IPS DF 4.7 (cell line): ENCODE data around the gene ZACN.
"Not testable (repeated sequence)": the region's sequence is repeated elsewhere in the genome, so short reads cannot be mapped to it uniquely, and the experiment has no call there.

Experiments used
- DNase-seq: peaks from one replicate; pipeline ENCODE4 v3.0.0-alpha.2; 2013; ENCODE audit warnings: low spot score; ENCODE audit errors: extremely low read depth

ZACN gene

GRCh38 chr17:76053246-76054111, 25.5 kb upstream of the ZACN start:
- DNase-seq = no peak

GRCh38 chr17:76054112-76054476, 24.9 kb upstream of the ZACN start:
- no peak for DNase-seq

- no peak for DNase-seq
Measured at GRCh38 chr17:76056882-76057281, 22.1 kb upstream of the ZACN start.

- not testable (repeated sequence) for DNase-seq
Measured at GRCh38 chr17:76058264-76058663, 20.7 kb upstream of the ZACN start.

- no peak for DNase-seq
Measured at GRCh38 chr17:76063875-76064546, 15.0 kb upstream of the ZACN start.

- DNase-seq = no peak
Measured at GRCh38 chr17:76065775-76066174, 13.2 kb upstream of the ZACN start.

- no peak for DNase-seq
Measured at GRCh38 chr17:76071531-76072147, 7.3 kb upstream of the ZACN start.

- no peak for DNase-seq
Measured at GRCh38 chr17:76072148-76072858, 6.7 kb upstream of the ZACN start, which contains the start of gene SRP68. SRP68 (minus strand) TSS chr17:76072517; CDS start chr17:76072491, 26 bp downstream.

GRCh38 chr17:76074390-76075363, 4.3 kb upstream of the ZACN start, which contains the start of gene GALR2:
GALR2 (plus strand) TSS chr17:76074781; CDS start chr17:76074884, 103 bp downstream.
- DNase-seq = no peak

- DNase-seq = no peak
Measured at GRCh38 chr17:76075364-76076145, 3.4 kb upstream of the ZACN start.

GRCh38 chr17:76076146-76076764, 2.7 kb upstream of the ZACN start:
- no peak for DNase-seq

- DNase-seq = no peak
Measured at GRCh38 chr17:76076765-76077583, 2.0 kb upstream of the ZACN start.

- no peak for DNase-seq
Measured at GRCh38 chr17:76077584-76078110, 1.3 kb upstream of the ZACN start.

- DNase-seq = not testable (repeated sequence)
Measured at GRCh38 chr17:76078370-76078769, 612 bp upstream of the ZACN start.

- no peak for DNase-seq
Measured at GRCh38 chr17:76079535-76079955, 563 bp downstream of the ZACN start.

GRCh38 chr17:76079956-76080767, 1.2 kb downstream of the ZACN start:
- DNase-seq = no peak

- no peak for DNase-seq
Measured at GRCh38 chr17:76080768-76081287, 1.8 kb downstream of the ZACN start.
